HUES6 (cell line): Measurements from ENCODE around the gene SLC35F1.
"Not testable (repeated sequence)": the region's sequence is repeated elsewhere in the genome, so short reads cannot be mapped to it uniquely, and the experiment has no call there.

Experiments used
- H3K27ac ChIP-seq: 2 replicates; pipeline ENCODE4 v1.7.0; 2013; ENCODE audit warnings: low read depth, mild to moderate bottlenecking, low read length, inconsistent platforms
- H3K27me3 ChIP-seq: 2 replicates; pipeline ENCODE4 v1.6.1; 2013; ENCODE audit warnings: low read length; ENCODE audit not compliant: control insufficient read depth, insufficient read depth
- H3K36me3 ChIP-seq: 2 replicates; pipeline ENCODE4 v1.6.1; 2013; ENCODE audit warnings: low read length; ENCODE audit not compliant: control insufficient read depth, insufficient read depth
- H3K4me1 ChIP-seq: 2 replicates; pipeline ENCODE4 v1.6.1; 2013; ENCODE audit warnings: low read length; ENCODE audit not compliant: control insufficient read depth, insufficient read depth
- H3K4me3 ChIP-seq: 2 replicates; pipeline ENCODE4 v1.5.1; 2013; ENCODE audit warnings: low read depth, low read length
- H3K9ac ChIP-seq: one replicate; pipeline ENCODE4 v1.6.1; 2013; ENCODE audit warnings: mild to moderate bottlenecking, low read length
- H3K9me3 ChIP-seq: 2 replicates; pipeline ENCODE4 v1.6.1; 2013; ENCODE audit warnings: low read depth, low read length; ENCODE audit not compliant: control insufficient read depth, insufficient read depth

SLC35F1 gene

DNA sequence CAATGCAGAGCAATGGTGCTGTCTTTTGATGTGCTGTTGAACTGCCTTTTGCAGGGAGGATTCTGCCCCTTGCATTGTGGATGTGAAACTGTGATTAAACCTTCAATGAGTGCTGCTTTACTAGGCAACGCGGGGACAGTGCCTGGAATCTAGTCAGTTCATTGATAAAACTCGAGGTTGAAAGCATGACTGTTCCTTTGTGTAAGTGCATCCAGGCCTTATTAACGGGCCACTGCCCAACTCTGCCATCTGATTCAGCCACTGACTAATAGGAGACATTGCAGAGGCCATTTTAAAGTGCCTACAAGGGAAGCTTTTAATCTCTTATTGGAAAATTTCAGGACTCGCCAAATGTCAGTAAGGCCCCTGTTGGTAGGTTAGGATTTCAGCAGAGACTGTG, 49.3 kb downstream of the SLC35F1 start:
- no peak overlapping the region for H3K27ac ChIP-seq
- H3K27me3 ChIP-seq = no peaks in the 10 kb centered on the region
- H3K9ac ChIP-seq = no peak overlapping the region
- no peak overlapping the region for H3K4me3 ChIP-seq
- H3K4me1 ChIP-seq = peaks cover 9% of the 10 kb centered on the region
- H3K36me3 ChIP-seq = no peaks in the 10 kb centered on the region
- no peaks in the 10 kb centered on the region for H3K9me3 ChIP-seq

- no peak overlapping the region for H3K4me3 ChIP-seq
- no peaks in the 10 kb centered on the region for H3K9me3 ChIP-seq
- H3K27ac ChIP-seq = no peak overlapping the region
- H3K36me3 ChIP-seq = no peaks in the 10 kb centered on the region
- H3K9ac ChIP-seq = no peak overlapping the region
- H3K27me3 ChIP-seq = no peaks in the 10 kb centered on the region
- no peaks in the 10 kb centered on the region for H3K4me1 ChIP-seq
These were observed 51.5 kb downstream of the SLC35F1 start for GRCh38 chr6:117958536-117958935.

GRCh38 chr6:117960877-117961276, 53.8 kb downstream of the SLC35F1 start:
- H3K36me3 ChIP-seq = no peaks in the 10 kb centered on the region
- H3K9me3 ChIP-seq = peaks cover 18% of the 10 kb centered on the region
- no peak overlapping the region for H3K9ac ChIP-seq
- H3K27me3 ChIP-seq = no peaks in the 10 kb centered on the region
- H3K4me3 ChIP-seq = no peak overlapping the region
- H3K4me1 ChIP-seq = no peaks in the 10 kb centered on the region
- no peak overlapping the region for H3K27ac ChIP-seq

DNA sequence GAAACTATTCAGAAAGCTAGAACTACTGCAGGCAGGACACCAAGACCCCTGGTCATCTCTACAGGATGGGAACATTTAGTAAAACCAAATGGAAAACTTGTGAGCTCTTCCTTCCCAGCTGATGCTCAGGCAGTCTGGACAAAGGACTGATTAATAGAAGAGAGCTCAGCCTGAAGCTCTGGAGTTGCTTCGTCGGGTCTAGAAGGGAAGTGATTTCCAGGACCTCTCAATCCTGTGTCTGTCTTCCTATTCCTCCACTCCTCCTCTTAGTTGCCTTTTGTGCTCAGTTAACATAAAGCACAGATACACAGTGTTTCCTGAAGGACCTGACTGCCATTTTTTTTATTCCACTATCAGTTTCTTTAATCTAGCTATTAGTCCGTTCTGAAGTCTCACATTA, 54.2 kb downstream of the SLC35F1 start:
- H3K36me3 ChIP-seq = no peaks in the 10 kb centered on the region
- no peak overlapping the region for H3K9ac ChIP-seq
- H3K4me3 ChIP-seq = no peak overlapping the region
- H3K27ac ChIP-seq = no peak overlapping the region
- H3K4me1 ChIP-seq = no peaks in the 10 kb centered on the region
- peaks cover 19% of the 10 kb centered on the region for H3K9me3 ChIP-seq
- no peaks in the 10 kb centered on the region for H3K27me3 ChIP-seq

- H3K4me3 ChIP-seq, H3K9ac ChIP-seq, H3K27ac ChIP-seq, H3K36me3 ChIP-seq, H3K27me3 ChIP-seq, H3K4me1 ChIP-seq: not testable (repeated sequence)
- peaks cover 34% of the 10 kb centered on the region for H3K9me3 ChIP-seq
These were observed 58.7 kb downstream of the SLC35F1 start for GRCh38 chr6:117965763-117966162.

- Histone ChIP-seq H3K4me3 (no peak overlapping the region), H3K9ac (no peak overlapping the region), H3K27me3 (no peaks in the 10 kb centered on the region), H3K36me3 (no peaks in the 10 kb centered on the region), H3K4me1 (no peaks in the 10 kb centered on the region), H3K9me3 (peaks cover 36% of the 10 kb centered on the region), H3K27ac (no peak overlapping the region)
These were observed 64.6 kb downstream of the SLC35F1 start for GRCh38 chr6:117971637-117972036.

DNA sequence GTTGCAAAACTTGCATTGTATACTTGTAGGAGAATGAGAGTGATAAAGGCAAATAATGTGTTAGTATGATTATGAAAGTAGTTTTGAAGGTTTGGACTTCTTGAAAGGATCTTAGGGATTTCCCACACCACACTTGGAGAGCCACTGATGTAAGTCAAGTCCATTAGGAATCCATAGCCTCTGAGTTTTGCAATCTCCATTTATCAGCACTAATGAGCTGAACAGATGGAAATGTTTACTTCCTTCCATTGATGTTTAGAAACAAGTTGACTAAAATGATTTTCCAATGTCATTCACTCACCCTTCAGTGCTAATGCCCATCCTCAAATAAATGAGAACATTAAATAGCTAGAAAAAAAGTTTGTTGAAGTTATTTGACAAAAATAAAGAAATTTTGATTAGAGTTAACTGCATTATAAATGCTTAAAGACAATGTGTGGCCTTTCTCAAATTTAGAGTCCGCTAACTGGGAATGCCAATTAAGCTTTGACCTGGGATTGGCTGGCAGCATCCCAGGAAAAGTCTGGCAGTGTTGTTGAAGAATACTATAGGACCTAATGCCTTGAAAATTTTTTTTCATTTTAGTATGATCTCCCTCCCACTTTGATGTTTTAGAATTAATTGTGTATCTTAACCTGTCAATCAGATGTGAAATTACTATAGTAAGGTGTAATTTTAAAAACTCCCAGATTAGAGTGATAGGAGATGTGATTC, 68.0 kb downstream of the SLC35F1 start:
- Histone ChIP-seq H3K36me3 (no peaks in the 10 kb centered on the region), H3K27ac (no peak overlapping the region), H3K9me3 (peaks cover 31% of the 10 kb centered on the region), H3K9ac (no peak overlapping the region), H3K4me1 (peaks cover 4% of the 10 kb centered on the region), H3K4me3 (no peak overlapping the region), H3K27me3 (no peaks in the 10 kb centered on the region)

DNA sequence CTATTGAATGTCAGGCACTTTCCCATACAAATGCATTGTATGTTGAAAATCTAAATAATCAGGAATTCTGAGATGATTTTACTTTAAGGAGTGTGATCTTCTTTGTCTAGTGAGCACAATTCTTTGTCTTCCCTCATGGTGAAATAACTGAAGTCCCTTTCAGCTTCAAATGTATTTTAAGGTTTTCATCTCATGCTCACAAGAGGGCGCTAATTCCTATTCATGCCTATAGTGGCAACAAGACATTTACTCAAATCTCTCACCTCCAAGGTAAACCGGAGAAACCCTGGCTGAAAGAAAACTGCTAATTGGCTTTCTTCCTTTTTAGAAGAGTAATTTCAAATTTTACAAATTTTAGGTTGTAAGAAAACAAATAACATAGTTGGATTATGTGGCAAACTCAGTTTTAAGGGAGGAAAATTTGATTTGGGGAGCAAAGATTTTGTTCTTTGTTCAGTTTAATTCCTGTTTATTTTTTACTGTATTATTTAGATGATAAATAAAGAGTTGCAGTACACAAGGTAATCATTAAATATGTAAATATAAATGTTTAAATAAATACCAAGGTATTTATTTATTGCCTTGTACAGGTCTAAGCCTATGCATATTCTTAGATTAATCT, 69.1 kb downstream of the SLC35F1 start:
- Histone ChIP-seq H3K36me3 (no peaks in the 10 kb centered on the region), H3K4me1 (peaks cover 4% of the 10 kb centered on the region), H3K27me3 (no peaks in the 10 kb centered on the region), H3K4me3 (no peak overlapping the region), H3K9me3 (peaks cover 20% of the 10 kb centered on the region), H3K27ac (no peak overlapping the region), H3K9ac (no peak overlapping the region)

GRCh38 chr6:117985916-117986315, 78.9 kb downstream of the SLC35F1 start:
- H3K9me3 ChIP-seq = no peaks in the 10 kb centered on the region
- no peaks in the 10 kb centered on the region for H3K27me3 ChIP-seq
- no peak overlapping the region for H3K27ac ChIP-seq
- H3K9ac ChIP-seq = no peak overlapping the region
- peaks cover 7% of the 10 kb centered on the region for H3K4me1 ChIP-seq
- no peak overlapping the region for H3K4me3 ChIP-seq
- no peaks in the 10 kb centered on the region for H3K36me3 ChIP-seq

DNA sequence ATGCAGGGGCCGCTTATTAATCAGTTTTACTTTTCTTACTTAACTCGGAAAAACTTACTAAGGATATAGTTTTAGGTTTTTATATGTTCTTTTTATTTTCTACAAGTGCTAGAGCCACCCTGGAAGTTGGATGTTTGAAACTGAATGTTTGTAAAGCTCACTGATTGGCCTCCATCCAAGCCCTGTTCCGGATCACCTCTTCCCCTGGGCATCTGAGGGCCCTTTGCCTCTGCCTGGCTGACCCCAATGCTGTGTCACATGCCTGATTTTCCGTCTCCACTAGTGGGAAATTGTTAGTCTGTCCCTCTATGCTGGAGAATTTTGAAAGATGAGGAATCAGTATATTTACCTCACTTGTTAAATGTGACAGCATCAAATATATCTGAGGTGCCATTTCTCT, 79.3 kb downstream of the SLC35F1 start:
- Histone ChIP-seq H3K9ac (no peak overlapping the region), H3K36me3 (no peaks in the 10 kb centered on the region), H3K27ac (no peak overlapping the region), H3K9me3 (no peaks in the 10 kb centered on the region), H3K4me3 (no peak overlapping the region), H3K4me1 (peaks cover 9% of the 10 kb centered on the region), H3K27me3 (no peaks in the 10 kb centered on the region)

- Histone ChIP-seq H3K4me1 (peaks cover 9% of the 10 kb centered on the region), H3K4me3 (no peak overlapping the region), H3K9ac (no peak overlapping the region), H3K9me3 (no peaks in the 10 kb centered on the region), H3K36me3 (no peaks in the 10 kb centered on the region), H3K27ac (no peak overlapping the region), H3K27me3 (no peaks in the 10 kb centered on the region)
These were observed 82.0 kb downstream of the SLC35F1 start for GRCh38 chr6:117989086-117989485.
